GM12874 (cell line): Measurements from ENCODE around the gene C12orf76.

Experiments used
- TF ChIP-seq, protein P1 (sequence below): IDR thresholded peaks from 2 replicates; pipeline ENCODE4 v1.5.1; 2011; ENCODE audit warnings: low read depth, mild to moderate bottlenecking, control low read depth, low read length, moderate library complexity; ENCODE audit not compliant: insufficient read depth

The C12orf76 gene

DNA sequence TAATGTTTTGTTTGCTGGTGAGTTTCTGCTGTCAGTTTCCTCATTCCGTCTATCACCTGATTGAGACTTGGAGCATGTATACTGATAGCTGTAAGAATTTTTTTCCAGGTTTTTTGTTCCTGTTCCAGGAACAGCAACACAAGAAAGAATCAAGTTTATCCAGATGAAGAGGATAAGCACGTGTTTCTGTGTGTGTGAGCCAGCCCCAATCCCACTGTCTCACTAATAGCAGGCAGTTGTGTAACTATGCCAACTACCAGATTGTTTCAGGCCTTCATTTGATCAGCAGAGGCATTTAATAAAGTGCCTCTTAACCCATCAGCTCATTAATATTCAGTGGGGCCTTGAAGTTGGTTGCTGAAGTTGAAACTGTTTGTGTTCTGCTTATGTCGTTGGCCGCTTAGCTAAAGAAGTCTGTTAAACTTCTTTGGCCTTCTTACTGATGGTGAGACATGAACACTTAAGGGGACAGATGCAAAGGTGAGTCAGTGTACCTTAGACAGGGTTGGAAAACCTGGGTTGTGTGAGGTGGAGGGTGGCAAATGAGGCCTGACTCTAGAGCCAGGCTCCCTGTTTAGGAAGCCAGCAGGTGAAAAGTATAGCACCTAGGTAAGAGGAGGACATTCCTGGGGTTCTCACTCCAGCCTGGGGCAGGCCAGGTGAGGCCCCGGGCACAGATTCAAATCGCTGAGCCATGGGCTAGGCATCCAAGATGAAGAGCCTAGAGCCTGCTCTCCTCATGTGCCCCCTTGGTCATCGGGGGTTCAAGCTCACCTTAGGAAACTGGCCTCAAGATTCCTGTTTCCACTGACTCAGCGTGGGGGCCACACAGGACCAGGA, 45.4 kb downstream of the C12orf76 start:
- TF ChIP-seq, protein P1, sequence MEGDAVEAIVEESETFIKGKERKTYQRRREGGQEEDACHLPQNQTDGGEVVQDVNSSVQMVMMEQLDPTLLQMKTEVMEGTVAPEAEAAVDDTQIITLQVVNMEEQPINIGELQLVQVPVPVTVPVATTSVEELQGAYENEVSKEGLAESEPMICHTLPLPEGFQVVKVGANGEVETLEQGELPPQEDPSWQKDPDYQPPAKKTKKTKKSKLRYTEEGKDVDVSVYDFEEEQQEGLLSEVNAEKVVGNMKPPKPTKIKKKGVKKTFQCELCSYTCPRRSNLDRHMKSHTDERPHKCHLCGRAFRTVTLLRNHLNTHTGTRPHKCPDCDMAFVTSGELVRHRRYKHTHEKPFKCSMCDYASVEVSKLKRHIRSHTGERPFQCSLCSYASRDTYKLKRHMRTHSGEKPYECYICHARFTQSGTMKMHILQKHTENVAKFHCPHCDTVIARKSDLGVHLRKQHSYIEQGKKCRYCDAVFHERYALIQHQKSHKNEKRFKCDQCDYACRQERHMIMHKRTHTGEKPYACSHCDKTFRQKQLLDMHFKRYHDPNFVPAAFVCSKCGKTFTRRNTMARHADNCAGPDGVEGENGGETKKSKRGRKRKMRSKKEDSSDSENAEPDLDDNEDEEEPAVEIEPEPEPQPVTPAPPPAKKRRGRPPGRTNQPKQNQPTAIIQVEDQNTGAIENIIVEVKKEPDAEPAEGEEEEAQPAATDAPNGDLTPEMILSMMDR = no peak

- TF ChIP-seq, protein P1 = no peak
Observed at GRCh38 chr12:110001596-110001995, 46.7 kb downstream of the C12orf76 start.

DNA sequence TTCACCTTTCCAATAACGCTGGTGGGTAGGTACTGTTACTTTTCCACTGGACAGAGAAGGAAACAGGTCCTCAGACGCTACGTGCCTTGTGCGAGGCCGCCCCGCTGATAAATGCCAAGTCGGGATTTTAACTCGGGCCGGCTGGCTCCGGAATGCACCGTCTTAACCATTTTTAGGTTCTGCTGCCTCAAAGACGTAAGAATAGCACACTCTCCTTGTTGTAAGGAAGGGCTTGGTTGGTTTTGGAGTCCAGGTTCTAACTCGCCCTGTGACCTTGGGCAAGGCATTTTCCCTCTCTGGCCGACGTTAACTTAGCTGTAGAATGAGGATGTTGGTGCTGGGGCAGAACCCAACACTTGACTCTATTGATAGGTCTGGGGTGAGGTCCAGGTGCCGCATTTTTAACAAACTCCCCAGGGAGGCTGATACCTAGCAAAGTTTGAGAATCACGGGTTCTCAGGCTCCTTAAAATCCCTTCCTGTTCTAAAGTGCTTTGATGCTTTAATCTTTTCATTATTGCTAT, 48.3 kb downstream of the C12orf76 start:
- TF ChIP-seq, protein P1 = no peak

DNA sequence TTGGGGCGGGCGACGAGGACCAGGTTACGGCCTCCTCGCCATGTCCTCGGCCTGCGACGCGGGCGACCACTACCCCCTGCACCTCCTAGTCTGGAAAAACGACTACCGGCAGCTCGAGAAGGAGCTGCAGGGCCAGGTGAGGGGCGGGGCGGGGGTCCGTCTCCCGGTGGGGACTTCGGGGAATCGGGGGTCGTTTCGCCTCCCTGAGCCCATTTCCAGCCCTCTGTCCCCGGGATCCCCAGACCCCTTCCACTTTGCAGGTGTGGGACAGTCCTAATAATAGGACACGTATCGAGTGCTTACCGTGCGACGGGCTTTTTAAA, 48.7 kb downstream of the C12orf76 start:
- TF ChIP-seq, protein P1 = no peak

DNA sequence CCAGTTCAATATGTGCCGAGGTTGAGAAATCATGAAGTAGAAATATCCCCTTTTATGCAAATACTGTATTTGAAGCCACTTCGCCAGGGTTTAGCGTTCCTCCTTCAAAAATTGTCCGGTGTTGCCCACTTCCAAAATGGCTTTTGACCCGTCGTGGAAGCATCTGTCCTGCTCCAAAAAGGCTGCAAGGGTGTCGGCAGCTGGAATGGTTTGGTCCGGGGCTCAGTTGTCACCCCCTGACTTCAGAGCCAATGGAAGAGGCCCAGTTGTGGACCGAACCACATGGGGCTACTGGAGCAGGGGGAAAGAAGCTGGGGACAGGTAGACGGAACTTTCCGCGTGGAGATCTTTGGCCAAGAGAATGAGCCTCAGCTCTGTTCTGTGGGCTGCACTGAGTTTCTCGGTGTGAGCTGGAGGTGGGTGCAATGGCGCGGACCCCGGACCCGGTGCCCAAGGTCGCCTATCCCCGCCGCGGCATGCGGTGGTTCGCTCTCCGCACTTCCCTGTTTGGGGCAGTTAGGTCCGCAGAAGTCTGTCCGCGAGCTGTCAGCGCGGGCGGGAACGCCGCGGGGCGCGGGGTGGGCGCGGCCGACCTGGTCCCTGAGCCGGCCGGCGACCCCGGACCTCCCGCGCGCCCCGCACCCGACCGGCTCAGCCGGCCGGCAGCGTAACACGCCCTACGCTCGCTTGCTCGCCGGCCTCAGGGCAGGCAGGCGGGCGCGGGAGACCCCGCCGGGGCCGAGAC, 49.2 kb downstream of the C12orf76 start, which contains the start of gene ANKRD13A:
Gene ANKRD13A (plus strand): TSS at position 527 of the 745 bp plus-strand sequence. CDS start 259 bp downstream, outside the sequence.
- TF ChIP-seq, protein P1 = no peak

DNA sequence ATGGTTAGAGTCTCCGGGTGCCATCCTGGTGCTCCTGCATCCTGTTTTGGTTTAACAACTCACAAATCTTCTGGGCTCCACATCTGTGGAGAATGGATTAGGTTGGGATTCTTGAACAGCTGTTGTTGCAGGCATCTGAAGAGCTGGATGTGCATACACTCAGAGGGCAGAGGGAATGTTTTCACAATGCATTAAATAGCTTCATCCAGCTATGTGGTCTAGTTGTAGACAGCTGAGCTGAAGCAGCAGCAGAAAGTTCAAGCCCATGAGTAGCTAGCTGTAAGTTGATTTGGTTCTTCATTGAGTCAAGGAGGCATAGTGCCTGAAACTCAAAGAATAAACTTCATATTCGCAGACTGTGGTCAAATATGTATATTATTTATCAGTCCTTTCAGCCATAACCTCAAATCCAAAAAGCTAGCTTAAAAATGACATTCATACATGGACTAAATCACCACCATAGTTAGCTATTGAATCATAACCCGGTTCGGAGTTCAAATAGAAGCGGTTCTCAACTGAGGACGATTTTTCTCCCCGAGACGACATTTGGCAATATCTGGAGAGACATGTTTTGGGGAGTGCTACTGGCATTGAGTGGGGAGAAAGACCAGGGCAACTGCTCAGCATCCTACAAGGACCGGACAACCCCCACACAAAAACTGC, 50.0 kb downstream of the C12orf76 start:
- TF ChIP-seq, protein P1 = no peak

GRCh38 chr12:109997393-109997792, 50.9 kb downstream of the C12orf76 start:
- TF ChIP-seq, protein P1 = no peak
